Activated T-cell treated with anti-CD3 and anti-CD28 coated beads, Interleukin-2, amount 50 U/mL, for 1 hour (primary cell): ENCODE measurements around the gene MYH10.
"Not testable (repeated sequence)": the region's sequence is repeated elsewhere in the genome, so short reads cannot be mapped to it uniquely, and the experiment has no call there.

Experiments
- DNase-seq: peaks from one replicate; pipeline ENCODE4 v3.0.0-alpha.2; 2020

Gene MYH10

DNA sequence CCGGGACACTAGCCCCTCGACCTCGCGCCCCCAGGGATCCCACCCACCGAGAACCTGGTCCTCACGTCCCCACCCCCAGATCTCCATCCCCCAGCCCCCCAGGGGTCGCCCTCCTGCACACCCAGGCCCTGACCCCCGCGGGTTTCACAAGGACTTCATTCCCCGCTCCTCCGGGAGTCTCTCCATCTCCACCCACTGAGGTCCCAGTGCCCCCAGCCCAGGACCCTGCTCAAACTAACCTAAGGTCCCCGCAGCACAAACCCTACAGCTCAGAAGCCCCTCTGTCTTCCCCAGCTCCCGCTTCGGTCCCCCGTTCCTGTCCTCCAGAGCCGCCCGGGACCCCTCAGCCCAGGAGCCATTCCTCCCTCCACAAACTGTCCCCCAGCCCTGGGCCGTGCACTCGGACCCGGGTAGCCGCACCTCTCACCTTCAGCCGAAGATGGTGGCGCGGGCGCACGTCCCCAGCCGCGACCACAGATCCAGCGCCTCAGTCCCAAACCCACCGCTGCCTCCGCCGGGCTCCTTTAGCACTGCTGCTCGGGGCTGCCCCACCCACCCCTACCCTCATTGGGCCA, at the start of gene MYH10:
TSS of gene MYH10 (minus strand) at position 499 of the 575 bp plus-strand sequence. CDS start 7,479 bp downstream, outside the sequence.
- no peak for DNase-seq

- DNase-seq: no peak
These were observed 48.6 kb upstream of the MYH10 start for GRCh38 chr17:8679126-8679525.

GRCh38 chr17:8675306-8675705, 44.8 kb upstream of the MYH10 start:
- no peak for DNase-seq

DNA sequence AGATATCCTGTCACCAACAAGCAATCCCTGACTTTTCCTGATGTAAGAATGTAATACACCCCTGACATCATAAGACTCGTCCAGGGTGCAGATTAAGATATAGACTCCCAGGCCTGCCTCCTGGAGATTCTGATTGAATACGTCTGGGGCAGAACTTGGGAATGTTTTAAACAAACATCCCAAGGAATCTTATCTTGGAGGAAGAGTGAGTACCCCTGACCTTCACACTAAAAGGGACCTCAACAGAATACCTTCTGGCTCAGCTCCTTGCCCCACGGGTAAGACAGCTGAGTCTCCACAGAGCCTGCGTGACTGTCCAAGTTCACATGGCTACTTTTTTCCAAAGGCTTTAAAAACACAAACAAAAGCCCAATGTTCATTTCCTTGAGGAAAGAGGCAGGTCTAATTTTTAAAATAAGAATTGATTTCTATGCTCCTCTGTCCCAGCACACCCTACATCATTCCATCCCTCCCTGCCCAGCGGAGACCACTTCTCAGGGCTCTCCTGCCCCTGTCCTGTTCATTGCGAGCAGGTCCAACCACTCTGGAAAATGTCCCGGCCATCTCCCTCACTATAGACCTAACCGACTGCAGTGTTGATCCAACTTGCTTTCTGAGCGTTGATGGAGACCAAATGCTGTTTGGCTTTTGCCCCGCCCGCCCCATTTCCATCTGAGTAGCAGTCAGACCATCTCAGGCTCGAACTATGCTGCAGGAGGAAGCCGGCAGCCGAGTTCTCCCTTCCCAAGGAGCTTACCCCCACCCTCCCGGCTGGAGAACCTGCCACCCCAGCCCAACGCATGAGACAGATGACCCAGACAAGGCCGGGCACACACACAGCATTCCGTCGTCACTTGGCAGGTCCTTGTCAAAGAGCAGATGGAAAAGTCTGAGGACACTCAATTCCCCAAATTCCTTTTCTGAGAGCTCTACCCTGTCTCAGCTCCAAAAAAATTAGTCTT, 44.1 kb upstream of the MYH10 start:
- DNase-seq: no peak

- DNase-seq: no peak
These were observed 43.1 kb upstream of the MYH10 start for GRCh38 chr17:8673612-8674011.

DNA sequence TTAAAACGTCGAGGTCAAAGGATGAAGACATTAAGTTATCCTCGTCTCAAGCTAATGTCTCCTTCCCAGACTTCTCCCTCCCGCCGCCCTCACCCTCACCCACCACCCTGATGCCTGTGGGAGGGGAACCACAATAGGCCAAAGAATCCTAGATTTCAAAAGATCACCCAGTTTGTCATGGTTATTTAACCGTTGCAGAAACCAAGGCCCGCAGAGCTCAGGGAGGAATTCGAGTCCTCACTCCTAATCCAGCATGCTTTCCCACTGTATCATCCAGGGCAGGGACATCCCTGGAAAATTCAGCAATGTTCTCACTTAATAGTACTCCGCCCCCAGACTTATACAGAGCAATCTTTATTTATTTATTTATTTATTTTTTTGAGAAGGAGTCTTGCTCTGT, 41.8 kb upstream of the MYH10 start:
- no peak for DNase-seq

DNA sequence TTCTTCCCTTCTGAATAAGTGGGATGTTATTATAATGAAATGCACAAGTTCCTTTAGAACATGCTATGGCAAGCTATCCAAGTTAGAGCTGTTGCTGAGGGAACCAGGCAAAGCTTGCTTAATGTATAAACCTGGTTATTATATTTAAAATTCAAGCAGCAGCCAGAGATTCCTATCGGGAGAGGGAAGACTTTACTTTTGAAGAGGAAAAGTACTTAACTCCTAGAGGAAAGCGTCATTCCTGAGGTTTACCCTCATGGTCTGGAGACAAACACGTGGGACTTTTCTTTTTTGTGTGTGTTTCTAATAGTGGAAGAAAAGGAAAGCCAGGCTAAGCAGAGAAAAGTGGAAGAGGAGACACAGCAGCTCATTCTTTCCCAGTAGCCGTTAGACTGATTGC, 39.9 kb upstream of the MYH10 start:
- no peak for DNase-seq

- DNase-seq: no peak
These were observed 37.7 kb upstream of the MYH10 start for GRCh38 chr17:8668176-8668740.

DNA sequence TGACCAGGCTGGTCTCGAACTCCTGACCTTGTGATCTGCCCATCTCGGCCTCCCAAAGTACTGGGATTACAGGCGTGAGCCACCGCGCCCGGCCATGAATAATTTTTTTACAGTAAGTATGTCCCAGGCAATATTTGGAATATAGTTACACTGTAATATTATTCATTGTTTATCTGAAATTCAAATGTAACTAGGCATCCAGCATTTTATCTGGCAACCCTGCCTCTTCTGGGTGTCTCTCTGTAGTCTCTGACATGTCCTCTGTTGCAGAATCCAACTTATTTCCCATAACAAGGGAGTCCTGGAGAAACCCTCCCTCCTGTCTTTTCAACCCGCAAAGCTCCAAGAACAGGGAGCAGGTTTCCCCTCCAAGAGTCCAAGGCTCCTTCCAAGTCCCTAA, 36.9 kb upstream of the MYH10 start:
- DNase-seq: no peak

DNA sequence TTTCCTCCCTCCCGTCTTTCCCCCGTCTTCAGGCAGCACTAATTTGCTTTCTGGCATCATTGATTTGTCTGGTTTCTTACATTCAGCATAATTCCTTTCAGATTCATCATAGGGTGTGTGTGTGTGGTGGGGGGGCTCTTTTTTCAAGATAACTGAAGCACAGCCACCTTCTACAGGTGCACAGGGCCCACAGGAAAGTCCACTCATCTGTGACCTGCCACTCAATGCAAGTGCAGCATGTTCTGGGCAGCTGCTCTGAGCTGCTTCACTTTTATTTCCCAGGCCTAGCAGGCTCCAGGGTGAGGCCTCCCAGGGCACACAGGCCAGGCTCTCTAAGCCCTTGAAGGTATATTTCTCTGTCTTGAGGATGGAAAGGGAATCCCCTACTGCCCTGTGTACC, 35.2 kb upstream of the MYH10 start:
- DNase-seq: no peak

GRCh38 chr17:8664456-8665126, 34.1 kb upstream of the MYH10 start:
- DNase-seq: no peak

DNA sequence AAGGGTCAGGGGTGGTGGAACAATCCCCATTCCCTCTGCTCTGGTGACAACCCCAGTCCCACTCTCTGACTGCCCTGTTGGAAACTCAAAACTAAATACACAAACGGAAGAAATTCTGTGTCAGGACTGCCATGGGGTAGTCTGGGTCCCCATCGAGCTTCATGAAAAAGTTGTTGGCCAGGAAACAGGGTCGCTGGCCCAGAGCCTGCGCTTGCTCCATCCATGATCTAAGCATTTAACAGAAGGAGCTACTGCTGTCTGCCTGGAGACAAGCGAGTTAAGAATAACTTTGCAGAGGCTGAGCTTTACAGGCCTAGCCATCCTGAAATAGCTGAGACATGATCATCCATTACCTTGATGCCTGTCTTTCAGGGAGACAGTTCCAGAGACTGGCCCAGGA, 32.4 kb upstream of the MYH10 start:
- DNase-seq: no peak

DNA sequence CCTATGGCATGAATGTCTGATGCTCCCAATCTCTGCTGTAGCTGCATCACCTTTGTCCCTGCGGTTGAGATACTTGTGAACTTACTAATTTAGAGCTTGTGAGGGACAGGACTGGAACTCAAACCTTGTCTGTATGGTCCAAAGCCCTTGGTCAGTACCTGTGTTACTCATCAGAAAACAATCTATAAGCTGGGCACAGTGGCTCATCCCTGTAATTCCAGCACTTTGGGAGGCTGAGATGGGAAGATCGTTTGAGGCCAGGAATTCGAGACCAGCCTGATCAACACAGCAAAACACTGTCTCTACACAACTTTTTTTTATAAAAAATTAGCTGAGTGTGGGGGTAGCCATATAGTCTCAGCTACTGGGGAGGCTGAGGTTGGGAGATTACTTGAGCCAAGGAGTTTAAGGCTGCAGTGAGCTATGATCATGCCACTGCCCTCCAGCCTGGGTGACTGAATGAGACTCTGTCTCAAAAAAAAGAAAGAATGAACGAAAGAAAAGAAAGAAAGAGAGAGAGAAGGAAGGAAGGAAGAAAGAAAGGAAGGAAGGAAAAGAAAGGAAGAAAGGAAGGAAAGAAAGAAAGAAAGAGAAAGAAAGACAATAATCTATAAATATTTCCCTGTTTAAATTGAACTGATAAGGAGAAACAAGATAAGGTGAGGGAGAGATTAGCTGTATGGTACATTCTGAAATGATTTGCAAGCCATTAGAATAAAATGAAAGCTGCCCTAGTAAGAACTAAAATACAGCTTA, 31.7 kb upstream of the MYH10 start:
- no peak for DNase-seq

- not testable (repeated sequence) for DNase-seq
These were observed 30.2 kb upstream of the MYH10 start for GRCh38 chr17:8660709-8661108.

- no peak for DNase-seq
These were observed 29.4 kb upstream of the MYH10 start for GRCh38 chr17:8659758-8660410.

DNA sequence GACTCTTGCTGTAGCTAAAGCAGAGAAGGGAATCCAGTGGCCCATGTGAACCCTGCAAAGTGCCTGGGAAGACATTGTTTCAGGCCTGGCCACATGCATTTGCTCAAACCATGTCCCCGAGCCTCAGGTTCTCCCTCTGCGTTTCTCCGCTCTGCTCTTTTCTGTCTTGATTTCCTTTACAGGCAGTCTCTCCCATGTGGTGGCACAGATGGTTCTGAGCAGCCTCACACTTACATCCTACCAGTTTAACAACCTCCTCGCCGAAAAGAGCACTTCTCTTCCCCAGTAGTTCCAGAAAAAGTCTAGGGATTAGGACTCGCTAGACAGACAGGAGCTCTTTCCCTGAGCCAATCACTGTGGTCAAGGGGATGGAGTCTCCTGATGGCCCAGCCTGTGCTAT, 28.3 kb upstream of the MYH10 start:
- no peak for DNase-seq

GRCh38 chr17:8656693-8657092, 26.2 kb upstream of the MYH10 start:
- no peak for DNase-seq

- no peak for DNase-seq
These were observed 24.3 kb upstream of the MYH10 start for GRCh38 chr17:8654822-8655221.

DNA sequence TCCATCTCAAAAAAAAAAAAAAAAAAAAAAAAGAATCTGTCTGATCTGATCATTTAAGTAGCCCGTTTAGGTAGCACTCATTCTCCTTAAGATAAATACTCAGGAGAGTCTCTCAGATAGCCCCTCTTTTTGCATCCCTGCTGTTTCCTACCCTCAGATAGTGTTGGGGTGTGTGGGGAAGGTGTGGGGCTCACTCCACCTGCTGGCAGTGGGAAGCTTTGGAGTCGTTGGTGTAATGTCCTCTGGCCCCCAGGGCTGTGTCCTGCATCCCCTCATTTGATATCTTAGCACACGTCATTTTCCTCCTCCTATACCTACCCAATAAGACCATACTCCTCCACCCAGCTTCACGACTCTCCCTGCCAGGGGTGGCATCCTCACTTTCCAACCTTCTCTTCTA, 20.5 kb upstream of the MYH10 start:
- no peak for DNase-seq

GRCh38 chr17:8650119-8650499, 19.6 kb upstream of the MYH10 start:
- DNase-seq: no peak

- DNase-seq: no peak
These were observed 18.9 kb upstream of the MYH10 start for GRCh38 chr17:8649157-8650118.
